SK-MEL-5 (cell line): ENCODE results near the gene HAT1. TPM values are rescaled to one million over a fixed set of nuclear protein-coding genes. Genes with fewer than 3 reads are reported as not detected.
"Not testable (repeated sequence)": the region's sequence is repeated elsewhere in the genome, so short reads cannot be mapped to it uniquely, and the experiment has no call there.

Source experiments
- DNase-seq: peaks from one replicate; pipeline ENCODE4 v3.0.0-alpha.2; 2016; ENCODE audit warnings: low read depth, low spot score
- in situ Hi-C: cut with HindIII; loops from 2 replicates; pipeline ENCODE4 v1.10.0; 2016; ENCODE audit warnings: low sequenced_read_pairs, high pct_unique_total_duplicates, low pct_unique_long_range_greater_than_20kb
- total RNA-seq: library from RNA; depleted of rRNA; stranded (reverse); fragments of >200 nt; shearing (Covaris generic); gene quantifications from 2 replicates; pipeline ENCODE4 v1.2.3, GENCODE V29; 2014

Gene HAT1
- total RNA-seq, 1 experiment from 2014 or later: 46.4 TPM

GRCh38 chr2:171960570-171960969 lies 38.3 kb downstream of the HAT1 start:
- in situ Hi-C loops: loop anchor here (25.0 kb wide), 1 partner anchor 127 kb away; the partner anchor contains the start of gene DLX1
- DNase-seq: no peak

GRCh38 chr2:171963198-171963597 lies 40.9 kb downstream of the HAT1 start:
- in situ Hi-C loops: loop anchor here (25.0 kb wide), 1 partner anchor 124 kb away; the partner anchor contains the start of gene DLX1

GRCh38 chr2:171964308-171964707 lies 42.0 kb downstream of the HAT1 start:
- no peak for DNase-seq
- in situ Hi-C loops: loop anchor here (25.0 kb wide), 1 partner anchor 123 kb away; the partner anchor contains the start of gene DLX1

More at GRCh38 chr2:171963198-171963597, 40.9 kb downstream of the HAT1 start:
- DNase-seq: no peak

- in situ Hi-C loops: loop anchor here (25.0 kb wide), 1 partner anchor 122 kb away; the partner anchor contains the start of gene DLX1
- no peak for DNase-seq
These were observed 43.0 kb downstream of the HAT1 start for GRCh38 chr2:171965238-171965637.

- in situ Hi-C loops: loop anchor here (25.0 kb wide), 1 partner anchor 122 kb away; the partner anchor contains the start of gene DLX1
These were observed 43.4 kb downstream of the HAT1 start for GRCh38 chr2:171965661-171966060.

GRCh38 chr2:171966235-171966634 lies 44.0 kb downstream of the HAT1 start:
- no peak for DNase-seq
- in situ Hi-C loops: loop anchor here (25.0 kb wide), 1 partner anchor 121 kb away; the partner anchor contains the start of gene DLX1

More at GRCh38 chr2:171965661-171966060, 43.4 kb downstream of the HAT1 start:
- DNase-seq: no peak

- in situ Hi-C loops: loop anchor here (25.0 kb wide), 1 partner anchor 121 kb away; the partner anchor contains the start of gene DLX1
- DNase-seq: no peak
These were observed 44.4 kb downstream of the HAT1 start for GRCh38 chr2:171966688-171967087.

- no peak for DNase-seq
- in situ Hi-C loops: loop anchor here (25.0 kb wide), 1 partner anchor 119 kb away; the partner anchor contains the start of gene DLX1
These were observed 46.2 kb downstream of the HAT1 start for GRCh38 chr2:171968509-171968908.

- DNase-seq: peak; percentile 22
- in situ Hi-C loops: loop anchor here (25.0 kb wide), 1 partner anchor 115 kb away; the partner anchor contains the start of gene DLX1
These were observed 50.2 kb downstream of the HAT1 start for GRCh38 chr2:171972329-171972982.

GRCh38 chr2:171979103-171979502 lies 56.8 kb downstream of the HAT1 start:
- in situ Hi-C loops: no loop called here
- no peak for DNase-seq

GRCh38 chr2:171983924-171984323 lies 61.7 kb downstream of the HAT1 start:
- in situ Hi-C loops, DNase-seq: not testable (repeated sequence)

GRCh38 chr2:171985076-171985475 lies 62.8 kb downstream of the HAT1 start:
- no peak for DNase-seq
- in situ Hi-C loops: no loop called here

- in situ Hi-C loops: no loop called here
- DNase-seq: no peak
These were observed 64.5 kb downstream of the HAT1 start for GRCh38 chr2:171986778-171987177.

GRCh38 chr2:171991027-171991426 lies 68.8 kb downstream of the HAT1 start:
- no peak for DNase-seq
- in situ Hi-C loops: no loop called here

- in situ Hi-C loops: no loop called here
- DNase-seq: no peak
These were observed 73.3 kb downstream of the HAT1 start for GRCh38 chr2:171995586-171995985.

GRCh38 chr2:171996021-171996420 lies 73.8 kb downstream of the HAT1 start:
- in situ Hi-C loops: no loop called here

GRCh38 chr2:171997031-171997430 lies 74.8 kb downstream of the HAT1 start:
- in situ Hi-C loops, DNase-seq: not testable (repeated sequence)

More at GRCh38 chr2:171996021-171996420, 73.8 kb downstream of the HAT1 start:
- no peak for DNase-seq

GRCh38 chr2:171999161-171999560 lies 76.9 kb downstream of the HAT1 start:
- DNase-seq: no peak
- in situ Hi-C loops: no loop called here
